Measurements from ENCODE around the gene SPOP. TPM values are rescaled to one million over a fixed set of nuclear protein-coding genes. Genes with fewer than 3 reads are reported as not detected.

SPOP gene
- total and polyA plus RNA-seq, 2 of the 4 experiments (the other 2 are of a cell fraction): 24.9 to 47.5 TPM

DNA sequence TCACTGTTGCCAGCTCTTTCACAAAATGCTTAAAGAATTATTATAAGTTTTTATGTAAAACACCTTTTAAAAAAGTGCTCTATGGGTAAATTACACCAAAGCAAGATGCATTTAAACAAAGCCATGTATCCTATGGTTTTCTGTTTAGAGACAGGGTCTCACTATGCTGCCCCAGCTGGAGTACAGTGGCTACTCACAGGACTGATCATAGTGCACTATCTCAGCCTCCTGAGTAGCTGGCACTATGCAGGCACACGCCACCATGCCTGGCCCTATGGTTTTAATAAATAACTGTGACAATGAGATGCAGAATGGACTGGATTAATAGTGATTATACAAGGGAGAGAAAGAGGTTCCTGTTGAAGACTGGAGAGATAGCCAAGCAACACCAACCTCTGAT, 40.2 kb downstream of the SPOP start:
- Histone ChIP-seq H4K91ac (ENCODE audit: insufficient read depth, low read depth, low read length) (0 out of 2 replicates have a peak overlapping the region, but pooled peaks have one; percentile 4), H2BK20ac (ENCODE audit: low read depth, low read length) (0 out of 2 replicates have a peak overlapping the region, but pooled peaks have one; percentile 8), H3K4me1 (ENCODE audit: control insufficient read depth, insufficient read depth, low read length) (peaks cover 9% of the 10 kb centered on the region), H2BK120ac (ENCODE audit: low read depth, low read length) (peak overlapping the region; percentile 34; the same call in 1 of the 2 replicates), H2BK5ac (ENCODE audit: low read depth, low read length, poor library complexity, severe bottlenecking) (peak overlapping the region; percentile 68), H3K36me3 (ENCODE audit: control insufficient read depth, insufficient read depth, low read length) (peaks cover 2% of the 10 kb centered on the region; the same call in 1 of the 2 replicates), H3K4ac (ENCODE audit: low read depth, low read length) (no peak overlapping the region), H2AK5ac (ENCODE audit: low read depth, low read length) (peak overlapping the region; percentile 24; the same call in 1 of the 2 replicates), H4K8ac (ENCODE audit: low read depth in 2 of 2, low read length in 2 of 2) (no peak overlapping the region), H3K4me3 (ENCODE audit: insufficient read depth, low read depth, low read length) (no peak overlapping the region), H3K23ac (ENCODE audit: low read depth, low read length) (0 out of 2 replicates have a peak overlapping the region, but pooled peaks have one; percentile 38), H2BK15ac (ENCODE audit: low read depth, low read length) (no peak overlapping the region; the same call in 2 of the 3 replicates), H4K20me1 (ENCODE audit: insufficient read depth, low read length) (peaks cover 13% of the 10 kb centered on the region; the same call in 1 of the 2 replicates), H3K18ac (ENCODE audit: low read depth, low read length) (no peak overlapping the region), H3K9ac (ENCODE audit: low read depth, low read length) (no peak overlapping the region), H3K27ac (ENCODE audit: insufficient read depth, low read length) (no peak overlapping the region), H3K56ac (ENCODE audit: extremely low read depth, insufficient read depth, low read length) (no peak overlapping the region), H3K27me3 (ENCODE audit: control insufficient read depth, insufficient read depth, low read length) (no peaks in the 10 kb centered on the region), H2AFZ (replicated peaks; ENCODE audit: low read length, poor library complexity) (no peak overlapping the region), H2AK9ac (replicated peaks; ENCODE audit: low read depth, low read length, poor library complexity) (no peak overlapping the region), H3K9me3 (ENCODE audit: control insufficient read depth, insufficient read depth, low read length) (no peaks in the 10 kb centered on the region), H3K9me1 (ENCODE audit: insufficient read depth, low read length) (peaks cover 6% of the 10 kb centered on the region), H3K4me2 (ENCODE audit: low read depth, low read length) (no peak overlapping the region), H3K79me1 (ENCODE audit: low read depth in 1 of 2, low read length in 2 of 2) (peaks cover 20 to 57% of the 10 kb centered on the region in 2 experiments), H4K5ac (ENCODE audit: low read depth, low read length) (no peak overlapping the region), H3K14ac (replicated peaks; ENCODE audit: low read depth, low read length) (0 out of 2 replicates have a peak overlapping the region, but pooled peaks have one; percentile 14)
- no TSS peak for BruUV-seq (replicated peaks)
- CTCF ChIA-PET: interaction anchor here (0.9 to 1.4 kb wide), 2 partner anchors 8 to 10 kb away, joined by 5 to 6 read pairs; no protein-coding TSS in a partner anchor
- POLR2A ChIA-PET (ENCODE audit: unreplicated experiment): no interaction called here
- no peak for DNase-seq
- dilution Hi-C loops (cut with HindIII; ENCODE audit: low sequenced_read_pairs, unreplicated experiment) (no loop called here), intact Hi-C loops (cut with micrococcal nuclease) (no loop called here), in situ Hi-C loops (cut with MboI; ENCODE audit: low sequenced_read_pairs) (no loop called here)
- ATAC-seq (ENCODE audit: low read depth): no peak
- no peak for TF ChIP-seq MAZ (IDR thresholded peaks at IDR 0.05; ENCODE audit: borderline replicate concordance, low read depth, low read length)
- TF ChIP-seq BHLHE40 (IDR thresholded peaks at IDR 0.05; ENCODE audit: low read depth, low read length): no peak
- TF ChIP-seq RAD21 (IDR thresholded peaks at IDR 0.05; ENCODE audit: low read length): no peak
- TF ChIP-seq NFE2L2 (IDR thresholded peaks at IDR 0.05; ENCODE audit: low read depth, low read length): no peak
- TF ChIP-seq RFX5 (IDR thresholded peaks at IDR 0.05; ENCODE audit: low read depth, low read length): no peak
- TF ChIP-seq MAFK (IDR thresholded peaks at IDR 0.05; ENCODE audit: low read depth, low read length): no peak
- TF ChIP-seq MXI1 (IDR thresholded peaks at IDR 0.05; ENCODE audit: borderline replicate concordance, low read depth, low read length): no peak
- no peak for TF ChIP-seq CEBPB (IDR thresholded peaks at IDR 0.05; ENCODE audit: low read depth, low read length)
- no peak for TF ChIP-seq SMC3 (IDR thresholded peaks at IDR 0.05; ENCODE audit: low read depth, low read length)
- TF ChIP-seq, protein P1, sequence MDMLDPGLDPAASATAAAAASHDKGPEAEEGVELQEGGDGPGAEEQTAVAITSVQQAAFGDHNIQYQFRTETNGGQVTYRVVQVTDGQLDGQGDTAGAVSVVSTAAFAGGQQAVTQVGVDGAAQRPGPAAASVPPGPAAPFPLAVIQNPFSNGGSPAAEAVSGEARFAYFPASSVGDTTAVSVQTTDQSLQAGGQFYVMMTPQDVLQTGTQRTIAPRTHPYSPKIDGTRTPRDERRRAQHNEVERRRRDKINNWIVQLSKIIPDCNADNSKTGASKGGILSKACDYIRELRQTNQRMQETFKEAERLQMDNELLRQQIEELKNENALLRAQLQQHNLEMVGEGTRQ (IDR thresholded peaks at IDR 0.05; ENCODE audit: low read depth, low read length): no peak
- TF ChIP-seq CHD1 (IDR thresholded peaks at IDR 0.05; ENCODE audit: low read depth, low read length): no peak
- TF ChIP-seq, protein P2, sequence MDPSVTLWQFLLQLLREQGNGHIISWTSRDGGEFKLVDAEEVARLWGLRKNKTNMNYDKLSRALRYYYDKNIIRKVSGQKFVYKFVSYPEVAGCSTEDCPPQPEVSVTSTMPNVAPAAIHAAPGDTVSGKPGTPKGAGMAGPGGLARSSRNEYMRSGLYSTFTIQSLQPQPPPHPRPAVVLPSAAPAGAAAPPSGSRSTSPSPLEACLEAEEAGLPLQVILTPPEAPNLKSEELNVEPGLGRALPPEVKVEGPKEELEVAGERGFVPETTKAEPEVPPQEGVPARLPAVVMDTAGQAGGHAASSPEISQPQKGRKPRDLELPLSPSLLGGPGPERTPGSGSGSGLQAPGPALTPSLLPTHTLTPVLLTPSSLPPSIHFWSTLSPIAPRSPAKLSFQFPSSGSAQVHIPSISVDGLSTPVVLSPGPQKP (IDR thresholded peaks at IDR 0.05; ENCODE audit: borderline replicate concordance, low read depth, low read length): no peak
- TF ChIP-seq RCOR1 (IDR thresholded peaks at IDR 0.05; ENCODE audit: insufficient replicate concordance, low read length): no peak
- TF ChIP-seq FOS (IDR thresholded peaks at IDR 0.05; ENCODE audit: low read depth, low read length): no peak
- no CpG with 5 or more reads among the region's 1 CpG for whole genome bisulfite sequencing, 2 experiments (ENCODE audit: extremely low coverage in 2 of 2, insufficient read length in 1 of 2)
